Measurements from ENCODE around the gene REG4. TPM values are rescaled to one million over a fixed set of nuclear protein-coding genes. Genes with fewer than 3 reads are reported as not detected.

Gene REG4
- total and polyA plus RNA-seq, 2 donors (not counting 1 experiment from before 2014, with no cell fraction given) = not detected

GRCh38 chr1:119816407-119816806, 5.1 kb upstream of the REG4 start:
- peaks cover 0 to 3% (median 0%) of the 10 kb centered on the region in 4 experiments for H3K27me3 ChIP-seq (replicated peaks in 1 of 4; ENCODE audit: control extremely low read depth in 1 of 4, control insufficient read depth in 3 of 4, insufficient read depth in 4 of 4, low read length in 3 of 4)
- Mint-ChIP-seq H3K4me1 (no peaks in the 10 kb centered on the region), H3K27me3 (no peaks in the 10 kb centered on the region), H3K9me3 (ENCODE audit: insufficient read depth) (no peaks in the 10 kb centered on the region), H3K4me3 (no peak overlapping the region), H3K27ac (no peak overlapping the region)
- H3K79me2 ChIP-seq (ENCODE audit: control insufficient read depth, insufficient read depth, low read length) = no peaks in the 10 kb centered on the region
- H3K36me3 ChIP-seq (replicated peaks in 1 of 2; ENCODE audit: control extremely low read depth in 1 of 2, control insufficient read depth in 1 of 2, extremely low read depth in 1 of 2, insufficient read depth in 2 of 2, low read length in 1 of 2) = no peaks in the 10 kb centered on the region
- H3K4me3 ChIP-seq (ENCODE audit: control extremely low read depth in 1 of 5, extremely low read depth in 1 of 5, insufficient read depth in 1 of 5, low read depth in 2 of 5, low read length in 4 of 5) = no peak overlapping the region
- CTCF ChIA-PET = interaction anchor here (2.0 to 2.6 kb wide), 3 partner anchors 7 to 9 kb away, joined by 5 to 11 read pairs (median 6); no protein-coding TSS in a partner anchor
- H3K9me3 ChIP-seq (ENCODE audit: control extremely low read depth in 1 of 3, control insufficient read depth in 2 of 3, insufficient read depth in 1 of 3, low read length in 2 of 3) = no peaks in the 10 kb centered on the region
- WGBS (ENCODE audit: insufficient coverage) = 86% methylated on average over 1 of the region's 2 CpGs
- no peak for ATAC-seq (ENCODE audit: low read depth)
- no peaks in the 10 kb centered on the region for H4K20me1 ChIP-seq (ENCODE audit: control insufficient read depth, insufficient read depth, low read length, poor library complexity, severe bottlenecking)
- no peak overlapping the region for H3K27ac ChIP-seq (ENCODE audit: low read length in 2 of 2)
- H3K9ac ChIP-seq (ENCODE audit: low read length) = no peak overlapping the region
- intact Hi-C loops (cut with micrococcal nuclease) = no loop called here
- no peaks in the 10 kb centered on the region for H3K4me1 ChIP-seq (ENCODE audit: control insufficient read depth in 2 of 2, insufficient read depth in 2 of 2, low read length in 2 of 2)
- TF ChIP-seq CTCF (IDR thresholded peaks at IDR 0.05) = no peak
- no peak for TF ChIP-seq EZH2 (IDR thresholded peaks at IDR 0.05; ENCODE audit: borderline replicate concordance, insufficient read depth, low read depth, low read length, poor library complexity, severe bottlenecking)
- DNase-seq = no peak
- no peak overlapping the region for H3K4me2 ChIP-seq (replicated peaks; ENCODE audit: low read depth, low read length, poor library complexity, severe bottlenecking)
- H2AFZ ChIP-seq (ENCODE audit: insufficient read depth, low read depth, low read length, poor library complexity, severe bottlenecking) = no peak overlapping the region
- POLR2A ChIA-PET = no interaction called here

GRCh38 chr1:119815928-119816327, 4.7 kb upstream of the REG4 start:
- Mint-ChIP-seq H3K9me3 (ENCODE audit: insufficient read depth) (no peaks in the 10 kb centered on the region), H3K4me1 (no peaks in the 10 kb centered on the region), H3K27me3 (no peaks in the 10 kb centered on the region), H3K27ac (no peak overlapping the region), H3K4me3 (no peak overlapping the region)
- TF ChIP-seq CTCF (IDR thresholded peaks at IDR 0.05) (no peak), EZH2 (IDR thresholded peaks at IDR 0.05; ENCODE audit: borderline replicate concordance, insufficient read depth, low read depth, low read length, poor library complexity, severe bottlenecking) (no peak)
- H3K79me2 ChIP-seq (ENCODE audit: control insufficient read depth, insufficient read depth, low read length) = no peaks in the 10 kb centered on the region
- intact Hi-C loops (cut with micrococcal nuclease) = no loop called here
- DNase-seq (no peak), ATAC-seq (ENCODE audit: low read depth) (no peak)
- CTCF ChIA-PET = interaction anchor here (2.0 kb wide), 2 partner anchors 9 kb away, joined by 5 to 6 read pairs; no protein-coding TSS in a partner anchor
- H3K4me1 ChIP-seq (ENCODE audit: control insufficient read depth in 2 of 2, insufficient read depth in 2 of 2, low read length in 2 of 2) = no peaks in the 10 kb centered on the region
- no peak overlapping the region for H3K4me3 ChIP-seq (ENCODE audit: control extremely low read depth in 1 of 5, extremely low read depth in 1 of 5, insufficient read depth in 1 of 5, low read depth in 2 of 5, low read length in 4 of 5)
- H3K9me3 ChIP-seq (ENCODE audit: control extremely low read depth in 1 of 3, control insufficient read depth in 2 of 3, insufficient read depth in 1 of 3, low read length in 2 of 3) = no peaks in the 10 kb centered on the region
- peaks cover 0 to 3% (median 0%) of the 10 kb centered on the region in 4 experiments for H3K27me3 ChIP-seq (replicated peaks in 1 of 4; ENCODE audit: control extremely low read depth in 1 of 4, control insufficient read depth in 3 of 4, insufficient read depth in 4 of 4, low read length in 3 of 4)
- H3K36me3 ChIP-seq (replicated peaks in 1 of 2; ENCODE audit: control extremely low read depth in 1 of 2, control insufficient read depth in 1 of 2, extremely low read depth in 1 of 2, insufficient read depth in 2 of 2, low read length in 1 of 2) = no peaks in the 10 kb centered on the region
- no peak overlapping the region for H3K27ac ChIP-seq (ENCODE audit: low read length in 2 of 2)
- no peak overlapping the region for H3K9ac ChIP-seq (ENCODE audit: low read length)
- no peak overlapping the region for H2AFZ ChIP-seq (ENCODE audit: insufficient read depth, low read depth, low read length, poor library complexity, severe bottlenecking)
- no peaks in the 10 kb centered on the region for H4K20me1 ChIP-seq (ENCODE audit: control insufficient read depth, insufficient read depth, low read length, poor library complexity, severe bottlenecking)
- no peak overlapping the region for H3K4me2 ChIP-seq (replicated peaks; ENCODE audit: low read depth, low read length, poor library complexity, severe bottlenecking)
- 72% methylated on average over 2 of the region's 7 CpGs for WGBS (ENCODE audit: insufficient coverage)
- POLR2A ChIA-PET = no interaction called here

Measured in B cell (primary cell).